Glutamatergic neuron (in vitro differentiated cells): ENCODE measurements around the gene ADGRG3. TPM values are rescaled to one million over a fixed set of nuclear protein-coding genes. Genes with fewer than 3 reads are reported as not detected.
"Not testable (repeated sequence)": the region's sequence is repeated elsewhere in the genome, so short reads cannot be mapped to it uniquely, and the experiment has no call there.

Experiments used
- DNase-seq: peaks from one replicate; pipeline ENCODE4 v3.0.0; 2022
- H3K27ac Mint-ChIP-seq: one replicate; pipeline ENCODE4 v1.8.0; 2020; ENCODE audit warnings: mild to moderate bottlenecking, mixed read lengths, inconsistent platforms; ENCODE audit not compliant: unreplicated experiment
- H3K27me3 Mint-ChIP-seq: one replicate; pipeline ENCODE4 v1.8.0; 2020; ENCODE audit warnings: mild to moderate bottlenecking, moderate library complexity, mixed read lengths, inconsistent platforms; ENCODE audit not compliant: unreplicated experiment
- H3K36me3 Mint-ChIP-seq: one replicate; pipeline ENCODE4 v1.8.0; 2020; ENCODE audit warnings: mild to moderate bottlenecking, mixed read lengths, inconsistent platforms; ENCODE audit not compliant: unreplicated experiment
- H3K4me1 Mint-ChIP-seq: one replicate; pipeline ENCODE4 v1.8.0; 2020; ENCODE audit warnings: mild to moderate bottlenecking, low read depth, mixed read lengths, inconsistent platforms; ENCODE audit not compliant: unreplicated experiment
- H3K4me3 Mint-ChIP-seq: one replicate; pipeline ENCODE4 v1.8.0; 2020; ENCODE audit warnings: mild to moderate bottlenecking, mixed read lengths, inconsistent platforms; ENCODE audit not compliant: unreplicated experiment
- H3K9me3 Mint-ChIP-seq: one replicate; pipeline ENCODE4 v1.8.0; 2020; ENCODE audit warnings: mild to moderate bottlenecking, moderate library complexity, mixed read lengths, inconsistent platforms; ENCODE audit not compliant: unreplicated experiment
- CTCF ChIP-seq: fragments of 200-600 bp; sonication (generic); IDR thresholded peaks from one replicate; pipeline ENCODE4 v1.5.0; 2021; ENCODE audit not compliant: partially characterized antibody, unreplicated experiment
- total RNA-seq: library from RNA; stranded (reverse); fragmentation: NEBNext Ultra II Directional; extraction: Animal tissue kit (Norgen Biotek cat#: 25700); gene quantifications from one replicate; pipeline ENCODE4 v1.2.1, GENCODE V29; 2021; ENCODE audit not compliant: unreplicated experiment

Gene ADGRG3
- total RNA-seq, 1 donor from 2014 or later: not detected

GRCh38 chr16:57725976-57726375 is 57.9 kb downstream of the ADGRG3 start:
- Mint-ChIP-seq H3K36me3 (no peaks in the 10 kb centered on the region), H3K27ac (no peak overlapping the region), H3K4me3 (no peak overlapping the region), H3K4me1 (no peaks in the 10 kb centered on the region), H3K27me3 (peaks cover 2% of the 10 kb centered on the region), H3K9me3 (no peaks in the 10 kb centered on the region)
- TF ChIP-seq CTCF: no peak
- no peak for DNase-seq

- H3K27me3 Mint-ChIP-seq: peaks cover 2% of the 10 kb centered on the region
- DNase-seq: no peak
- no peak overlapping the region for H3K4me3 Mint-ChIP-seq
- no peak overlapping the region for H3K27ac Mint-ChIP-seq
- no peaks in the 10 kb centered on the region for H3K4me1 Mint-ChIP-seq
- TF ChIP-seq CTCF: no peak
- H3K36me3 Mint-ChIP-seq: no peaks in the 10 kb centered on the region
- H3K9me3 Mint-ChIP-seq: no peaks in the 10 kb centered on the region
Observed at GRCh38 chr16:57726433-57726947, 58.4 kb downstream of the ADGRG3 start.

GRCh38 chr16:57727610-57728009 is 59.5 kb downstream of the ADGRG3 start:
- Mint-ChIP-seq H3K27me3 (peaks cover 2% of the 10 kb centered on the region), H3K27ac (no peak overlapping the region), H3K4me3 (no peak overlapping the region), H3K4me1 (no peaks in the 10 kb centered on the region), H3K9me3 (no peaks in the 10 kb centered on the region), H3K36me3 (no peaks in the 10 kb centered on the region)
- no peak for DNase-seq
- TF ChIP-seq CTCF: no peak

- H3K36me3 Mint-ChIP-seq: no peaks in the 10 kb centered on the region
- DNase-seq: no peak
- no peak overlapping the region for H3K4me3 Mint-ChIP-seq
- no peaks in the 10 kb centered on the region for H3K9me3 Mint-ChIP-seq
- H3K4me1 Mint-ChIP-seq: no peaks in the 10 kb centered on the region
- no peak for TF ChIP-seq CTCF
- H3K27me3 Mint-ChIP-seq: peaks cover 2% of the 10 kb centered on the region
- no peak overlapping the region for H3K27ac Mint-ChIP-seq
Observed at GRCh38 chr16:57728336-57729181, 60.5 kb downstream of the ADGRG3 start.

GRCh38 chr16:57729182-57729484 is 61.0 kb downstream of the ADGRG3 start:
- H3K4me3 Mint-ChIP-seq: no peak overlapping the region
- H3K27ac Mint-ChIP-seq: no peak overlapping the region
- TF ChIP-seq CTCF: no peak
- no peaks in the 10 kb centered on the region for H3K36me3 Mint-ChIP-seq
- H3K4me1 Mint-ChIP-seq: no peaks in the 10 kb centered on the region
- no peaks in the 10 kb centered on the region for H3K9me3 Mint-ChIP-seq
- no peak for DNase-seq
- H3K27me3 Mint-ChIP-seq: peaks cover 2% of the 10 kb centered on the region

- not testable (repeated sequence) for H3K27ac Mint-ChIP-seq, H3K9me3 Mint-ChIP-seq, H3K27me3 Mint-ChIP-seq, DNase-seq, H3K36me3 Mint-ChIP-seq, H3K4me1 Mint-ChIP-seq, H3K4me3 Mint-ChIP-seq
Observed at GRCh38 chr16:57729852-57730251, 61.7 kb downstream of the ADGRG3 start.
